HepG2 (cell line): ENCODE data around the gene PALM. TPM values are rescaled to one million over a fixed set of nuclear protein-coding genes. Genes with fewer than 3 reads are reported as not detected.

ENCODE experiments used
- CREB3 ChIP-seq: sonication (generic); formaldehyde crosslinking; IDR thresholded peaks from 2 replicates; pipeline ENCODE4 v1.5.0; 2020; ENCODE audit warnings: missing genetic modification reagents
- FLYWCH1 ChIP-seq: sonication (generic); formaldehyde crosslinking; IDR thresholded peaks from 2 replicates; pipeline ENCODE4 v1.8.1; 2023; ENCODE audit warnings: mild to moderate bottlenecking, missing genetic modification reagents
- HCFC1 ChIP-seq: fragments of 150-350 bp; IDR thresholded peaks from 2 replicates; pipeline ENCODE4 v1.6.1; 2014; ENCODE audit warnings: low read depth, low read length
- HES4 ChIP-seq: sonication (generic); formaldehyde crosslinking; IDR thresholded peaks from 2 replicates; pipeline ENCODE4 v1.9.0; 2021; ENCODE audit warnings: mild to moderate bottlenecking, missing genetic modification reagents, borderline replicate concordance
- KLF6 ChIP-seq: IDR thresholded peaks from 2 replicates; pipeline ENCODE4 v1.8.0; 2016; ENCODE audit warnings: missing biosample characterization, missing genetic modification reagents
- POLR2A ChIP-seq, 2 experiments: IDR thresholded peaks; 2 replicates each; pipeline ENCODE4 v1.6.1; 2011; ENCODE audit warnings: low read depth in 2 of 2, low read length in 2 of 2, mild to moderate bottlenecking in 1 of 2, moderate library complexity in 1 of 2; ENCODE audit not compliant: insufficient read depth in 1 of 2
- PREB ChIP-seq: sonication (generic); formaldehyde crosslinking; IDR thresholded peaks from 2 replicates; pipeline ENCODE4 v1.4.0; 2020; ENCODE audit warnings: missing genetic modification reagents
- SIN3A ChIP-seq: IDR thresholded peaks from 2 replicates; pipeline ENCODE4 v1.6.1; 2011; ENCODE audit warnings: low read depth, mild to moderate bottlenecking, control low read depth, low read length, borderline replicate concordance
- SMARCE1 ChIP-seq: fragments of 450-650 bp; IDR thresholded peaks from 2 replicates; pipeline ENCODE4 v1.6.1; 2017; ENCODE audit warnings: borderline replicate concordance
- SP5 ChIP-seq: IDR thresholded peaks from 2 replicates; pipeline ENCODE4 v1.6.1; 2016; ENCODE audit warnings: low read depth, borderline replicate concordance
- ZBTB21 ChIP-seq: sonication (generic); formaldehyde crosslinking; IDR thresholded peaks from 2 replicates; pipeline ENCODE4 v1.4.0; 2020; ENCODE audit warnings: missing genetic modification reagents
- ZNF160 ChIP-seq: sonication (generic); formaldehyde crosslinking; IDR thresholded peaks from 2 replicates; pipeline ENCODE4 v1.8.0; 2022; ENCODE audit warnings: mild to moderate bottlenecking, inconsistent platforms, missing genetic modification reagents
- ZNF7 ChIP-seq: IDR thresholded peaks from 2 replicates; pipeline ENCODE4 v1.6.1; 2016; ENCODE audit warnings: missing biosample characterization, missing genetic modification reagents
- ZNF772 ChIP-seq: sonication (generic); formaldehyde crosslinking; IDR thresholded peaks from 2 replicates; pipeline ENCODE4 v1.5.0; 2020; ENCODE audit warnings: mild to moderate bottlenecking, missing genetic modification reagents
- ZSCAN12 ChIP-seq: sonication (generic); formaldehyde crosslinking; IDR thresholded peaks from 2 replicates; pipeline ENCODE4 v1.9.0; 2021; ENCODE audit warnings: mild to moderate bottlenecking, missing genetic modification reagents
- ZSCAN21 ChIP-seq: sonication (generic); formaldehyde crosslinking; IDR thresholded peaks from 2 replicates; pipeline ENCODE4 v1.8.0; 2022; ENCODE audit warnings: mild to moderate bottlenecking, missing genetic modification reagents, moderate library complexity, borderline replicate concordance
- polyA plus RNA-seq, 8 experiments: library from polyadenylated mRNA; depleted of rRNA in 3 of 8; stranded (reverse) in 7 of 8; unstranded in 1 of 8; fragments of >200 nt; fragmentation: Illumina TruSeq in 4 of 8; extraction: Trizol in 4 of 8; gene quantifications; 2 replicates each; pipeline versions ENCODE4 v1.2.1 to v1.2.3, GENCODE V29; 2011 to 2016; ENCODE audit warnings: low read depth in 4 of 8, missing spikeins in 1 of 8, mixed read lengths in 1 of 8; ENCODE audit not compliant: insufficient read depth in 1 of 8
- total RNA-seq, 5 experiments: library from RNA; depleted of rRNA; stranded (reverse); fragments of >200 nt; fragmentation: Illumina TruSeq; extraction: Trizol; gene quantifications; 2 replicates each; pipeline ENCODE4 v1.2.3, GENCODE V29; 2016; ENCODE audit warnings: low read depth in 1 of 5
- TF ChIP-seq, protein P1 (sequence below): sonication (generic); formaldehyde crosslinking; IDR thresholded peaks from 2 replicates; pipeline ENCODE4 v1.4.0; 2020; ENCODE audit warnings: missing genetic modification reagents
- TF ChIP-seq, protein P2 (sequence below): sonication (generic); formaldehyde crosslinking; IDR thresholded peaks from 2 replicates; pipeline ENCODE4 v1.5.0; 2020; ENCODE audit warnings: missing genetic modification reagents, mild to moderate bottlenecking, borderline replicate concordance
- TF ChIP-seq, protein P3 (sequence below): sonication (generic); formaldehyde crosslinking; IDR thresholded peaks from 2 replicates; pipeline ENCODE4 v1.5.1; 2020; ENCODE audit warnings: missing genetic modification reagents, mild to moderate bottlenecking, borderline replicate concordance
- TF ChIP-seq, protein P4 (sequence below): sonication (generic); formaldehyde crosslinking; IDR thresholded peaks from 2 replicates; pipeline ENCODE4 v1.8.1; 2023; ENCODE audit warnings: mild to moderate bottlenecking, inconsistent platforms, moderate library complexity, missing genetic modification reagents, borderline replicate concordance

The PALM gene
- total and polyA plus RNA-seq, 2 of the 13 experiments (the other 11 are each of a cell fraction or from before 2014, with no cell fraction given) = 4.0 to 9.7 TPM

GRCh38 chr19:796692-797527, 88.2 kb downstream of the PALM start, which contains the start of gene PTBP1 (continued):
- TF ChIP-seq, protein P1, sequence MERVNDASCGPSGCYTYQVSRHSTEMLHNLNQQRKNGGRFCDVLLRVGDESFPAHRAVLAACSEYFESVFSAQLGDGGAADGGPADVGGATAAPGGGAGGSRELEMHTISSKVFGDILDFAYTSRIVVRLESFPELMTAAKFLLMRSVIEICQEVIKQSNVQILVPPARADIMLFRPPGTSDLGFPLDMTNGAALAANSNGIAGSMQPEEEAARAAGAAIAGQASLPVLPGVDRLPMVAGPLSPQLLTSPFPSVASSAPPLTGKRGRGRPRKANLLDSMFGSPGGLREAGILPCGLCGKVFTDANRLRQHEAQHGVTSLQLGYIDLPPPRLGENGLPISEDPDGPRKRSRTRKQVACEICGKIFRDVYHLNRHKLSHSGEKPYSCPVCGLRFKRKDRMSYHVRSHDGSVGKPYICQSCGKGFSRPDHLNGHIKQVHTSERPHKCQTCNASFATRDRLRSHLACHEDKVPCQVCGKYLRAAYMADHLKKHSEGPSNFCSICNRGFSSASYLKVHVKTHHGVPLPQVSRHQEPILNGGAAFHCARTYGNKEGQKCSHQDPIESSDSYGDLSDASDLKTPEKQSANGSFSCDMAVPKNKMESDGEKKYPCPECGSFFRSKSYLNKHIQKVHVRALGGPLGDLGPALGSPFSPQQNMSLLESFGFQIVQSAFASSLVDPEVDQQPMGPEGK (CRISPR knock-in tag) = peak; percentile 73
- peak; percentile 63 for TF ChIP-seq KLF6 (CRISPR knock-in tag)
- TF ChIP-seq CREB3 = 0 out of 2 replicates have a peak, but pooled peaks have one; percentile 45
- peak; percentile 89 to 94 for TF ChIP-seq POLR2A (IDR thresholded peaks at IDR 0.05; ENCODE audit: insufficient read depth in 1 of 2, low read depth in 2 of 2, low read length in 2 of 2)
- no peak for TF ChIP-seq ZNF7
- peak; percentile 9; the same call in 1 of the 2 replicates for TF ChIP-seq SP5
- 0 out of 2 replicates have a peak, but pooled peaks have one; percentile 41 for TF ChIP-seq HES4 (CRISPR knock-in tag)
- TF ChIP-seq HCFC1 = peak; percentile 91
- TF ChIP-seq, protein P2, sequence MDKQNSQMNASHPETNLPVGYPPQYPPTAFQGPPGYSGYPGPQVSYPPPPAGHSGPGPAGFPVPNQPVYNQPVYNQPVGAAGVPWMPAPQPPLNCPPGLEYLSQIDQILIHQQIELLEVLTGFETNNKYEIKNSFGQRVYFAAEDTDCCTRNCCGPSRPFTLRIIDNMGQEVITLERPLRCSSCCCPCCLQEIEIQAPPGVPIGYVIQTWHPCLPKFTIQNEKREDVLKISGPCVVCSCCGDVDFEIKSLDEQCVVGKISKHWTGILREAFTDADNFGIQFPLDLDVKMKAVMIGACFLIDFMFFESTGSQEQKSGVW (CRISPR knock-in tag) = no peak
- peak; percentile 70; the same call in 1 of the 2 replicates for TF ChIP-seq ZSCAN21 (CRISPR knock-in tag)
- TF ChIP-seq, protein P3, sequence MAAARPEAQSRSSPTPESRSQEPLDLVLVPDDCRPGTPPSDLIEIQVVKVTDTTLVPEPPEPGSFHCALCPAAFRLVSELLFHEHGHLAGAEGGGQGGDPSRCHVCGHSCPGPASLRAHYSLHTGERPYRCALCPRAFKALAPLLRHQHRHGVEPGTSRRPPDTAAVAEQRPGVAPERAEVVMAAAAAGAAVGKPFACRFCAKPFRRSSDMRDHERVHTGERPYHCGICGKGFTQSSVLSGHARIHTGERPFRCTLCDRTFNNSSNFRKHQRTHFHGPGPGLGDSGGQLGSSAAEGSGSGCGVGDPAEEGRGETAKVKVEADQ = no peak
- no peak; the same call in 1 of the 2 replicates for TF ChIP-seq ZNF160 (CRISPR knock-in tag)
- TF ChIP-seq PREB = no peak
- peak; percentile 96 for TF ChIP-seq ZNF772 (CRISPR knock-in tag)
- TF ChIP-seq FLYWCH1 = no peak
- TF ChIP-seq SMARCE1 = no peak
- no peak for TF ChIP-seq ZSCAN12 (CRISPR knock-in tag)
- TF ChIP-seq SIN3A = no peak
- TF ChIP-seq ZBTB21 (CRISPR knock-in tag) = peak; percentile 21; the same call in 1 of the 2 replicates
- TF ChIP-seq, protein P4, sequence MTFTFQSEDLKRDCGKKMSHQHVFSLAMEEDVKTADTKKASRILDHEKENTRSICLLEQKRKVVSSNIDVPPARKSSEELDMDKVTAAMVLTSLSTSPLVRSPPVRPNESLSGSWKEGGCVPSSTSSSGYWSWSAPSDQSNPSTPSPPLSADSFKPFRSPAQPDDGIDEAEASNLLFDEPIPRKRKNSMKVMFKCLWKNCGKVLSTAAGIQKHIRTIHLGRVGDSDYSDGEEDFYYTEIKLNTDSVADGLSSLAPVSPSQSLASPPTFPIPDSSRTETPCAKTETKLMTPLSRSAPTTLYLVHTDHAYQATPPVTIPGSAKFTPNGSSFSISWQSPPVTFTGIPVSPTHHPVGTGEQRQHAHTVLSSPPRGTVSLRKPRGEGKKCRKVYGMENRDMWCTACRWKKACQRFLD (CRISPR knock-in tag) = no peak
